ENCODE results near the gene COL8A2. TPM values are rescaled to one million over a fixed set of nuclear protein-coding genes. Genes with fewer than 3 reads are reported as not detected.

Gene COL8A2
- total and polyA plus RNA-seq, 2 of the 4 experiments (the other 2 are of a cell fraction): 0.54 to 1.1 TPM

GRCh38 chr1:36084497-36085115, 40.4 kb downstream of the COL8A2 start:
- H4K8ac ChIP-seq (ENCODE audit: low read depth in 2 of 2, low read length in 2 of 2): no peak overlapping the region
- no peak overlapping the region for H2AK5ac ChIP-seq (ENCODE audit: low read depth, low read length)
- peaks cover 8% of the 10 kb centered on the region; the same call in 1 of the 2 replicates for H3K9me1 ChIP-seq (ENCODE audit: insufficient read depth, low read length)
- no peak overlapping the region for H2BK15ac ChIP-seq (ENCODE audit: low read depth, low read length)
- no peak overlapping the region for H3K4ac ChIP-seq (ENCODE audit: low read depth, low read length)
- ChIA-PET POLR2A (ENCODE audit: unreplicated experiment) (no interaction called here), CTCF (no interaction called here)
- H4K91ac ChIP-seq (ENCODE audit: insufficient read depth, low read depth, low read length): no peak overlapping the region
- no peak overlapping the region for H3K9ac ChIP-seq (ENCODE audit: low read depth, low read length)
- peak overlapping the region; percentile 91 for H2AK9ac ChIP-seq (replicated peaks; ENCODE audit: low read depth, low read length, poor library complexity)
- ATAC-seq (ENCODE audit: low read depth) (no peak), DNase-seq (no peak)
- H3K4me1 ChIP-seq (ENCODE audit: control insufficient read depth, insufficient read depth, low read length): 0 out of 2 replicates have a peak, but pooled peaks cover under 1% of the 10 kb centered on the region
- peak overlapping the region; percentile 32; the same call in 1 of the 2 replicates for H3K14ac ChIP-seq (replicated peaks; ENCODE audit: low read depth, low read length)
- dilution Hi-C loops (cut with HindIII; ENCODE audit: low sequenced_read_pairs, unreplicated experiment) (no loop called here), in situ Hi-C loops (cut with MboI; ENCODE audit: low sequenced_read_pairs) (no loop called here), intact Hi-C loops (cut with micrococcal nuclease) (loop anchor here (10.0 kb wide), 1 partner anchor 150 kb away; the partner anchor contains the start of gene AGO3)
- H4K20me1 ChIP-seq (ENCODE audit: insufficient read depth, low read length): 0 out of 2 replicates have a peak, but pooled peaks cover 5% of the 10 kb centered on the region
- no peak overlapping the region for H3K23ac ChIP-seq (ENCODE audit: low read depth, low read length)
- peak overlapping the region; percentile 95 for H2AFZ ChIP-seq (replicated peaks; ENCODE audit: low read length, poor library complexity)
- H3K27ac ChIP-seq (ENCODE audit: insufficient read depth, low read length): no peak overlapping the region
- BruUV-seq (replicated peaks): no TSS peak
- no peak overlapping the region for H3K18ac ChIP-seq (ENCODE audit: low read depth, low read length)
- peaks cover 5 to 9% of the 10 kb centered on the region in 2 experiments; a peak in 3 of 4 replicates for H3K79me1 ChIP-seq (ENCODE audit: low read depth in 1 of 2, low read length in 2 of 2)
- no peaks in the 10 kb centered on the region for H3K36me3 ChIP-seq (ENCODE audit: control insufficient read depth, insufficient read depth, low read length)
- no peak overlapping the region for H4K5ac ChIP-seq (ENCODE audit: low read depth, low read length)
- H3K4me3 ChIP-seq (ENCODE audit: insufficient read depth, low read depth, low read length): peak overlapping the region; percentile 31
- no peaks in the 10 kb centered on the region; the same call in 1 of the 2 replicates for H3K27me3 ChIP-seq (ENCODE audit: control insufficient read depth, insufficient read depth, low read length)
- H2BK120ac ChIP-seq (ENCODE audit: low read depth, low read length): no peak overlapping the region
- TF ChIP-seq SMC3 (IDR thresholded peaks at IDR 0.05; ENCODE audit: low read depth, low read length) (no peak), CHD1 (IDR thresholded peaks at IDR 0.05; ENCODE audit: low read depth, low read length) (no peak), RAD21 (IDR thresholded peaks at IDR 0.05; ENCODE audit: low read length) (no peak)
- peak overlapping the region; percentile 14 for H3K4me2 ChIP-seq (ENCODE audit: low read depth, low read length)
- H3K56ac ChIP-seq (ENCODE audit: extremely low read depth, insufficient read depth, low read length): no peak overlapping the region
- WGBS, 2 experiments (ENCODE audit: extremely low coverage in 2 of 2, insufficient read length in 1 of 2): 43% methylated on average over 6 of the region's 19 CpGs; no CpG with 5 or more reads in 1 of the 2 experiments
- H2BK5ac ChIP-seq (ENCODE audit: low read depth, low read length, poor library complexity, severe bottlenecking): no peak overlapping the region
- no peak overlapping the region for H2BK20ac ChIP-seq (ENCODE audit: low read depth, low read length)
- no peaks in the 10 kb centered on the region for H3K9me3 ChIP-seq (ENCODE audit: control insufficient read depth, insufficient read depth, low read length)
